ENCODE results near the gene MEOX1. TPM values are rescaled to one million over a fixed set of nuclear protein-coding genes. Genes with fewer than 3 reads are reported as not detected.
A peak's percentile ranks its signal among the peaks of the same experiment; 100 is the strongest.
"Not testable (repeated sequence)": the region's sequence is repeated elsewhere in the genome, so short reads cannot be mapped to it uniquely, and the experiment has no call there.

The MEOX1 gene
- 10 to 100 TPM; 13.6 to 27.1 (median 17.7) TPM for polyA plus RNA-seq (ENCODE audit: insufficient read length in 4 of 4)

DNA sequence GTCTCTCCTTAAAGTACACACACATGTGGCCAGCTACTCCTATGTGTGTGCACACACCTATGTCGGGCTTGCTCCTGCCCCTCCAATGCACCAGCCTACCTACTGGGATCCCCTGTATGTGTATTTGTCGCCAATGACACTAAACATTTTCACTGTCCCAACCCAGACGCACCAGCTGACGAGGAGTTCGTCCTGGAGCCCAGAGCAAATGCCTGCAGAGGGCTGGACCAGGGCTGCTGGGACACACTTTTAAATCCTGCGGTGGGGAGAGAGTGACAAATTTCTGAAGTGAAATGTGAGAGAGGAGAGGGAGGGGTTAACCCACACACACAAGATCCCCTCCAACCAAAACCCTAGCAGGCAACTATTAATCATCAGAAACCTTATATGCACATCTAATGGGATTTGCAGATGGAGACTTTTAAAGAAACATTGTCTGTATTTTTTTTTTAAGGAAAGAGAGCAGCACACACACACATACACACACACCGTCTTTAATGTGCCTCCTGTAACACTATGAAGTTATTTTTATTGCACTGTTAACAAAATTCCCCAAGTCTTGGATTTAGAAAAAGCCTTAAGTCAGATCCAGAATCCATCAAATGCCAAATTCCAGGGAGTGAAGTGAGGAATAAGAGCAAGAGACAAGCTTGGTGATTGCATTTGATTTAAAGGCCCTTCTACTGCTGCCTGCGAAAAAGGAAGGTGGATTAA, at the start of gene MEOX1:
Gene MEOX1 (minus strand): TSS at position 224 of the 714 bp plus-strand sequence. CDS start 388 bp downstream, outside the sequence.
- no peak for DNase-seq (ENCODE audit: low read depth in 4 of 4, low spot score in 3 of 4)

DNA sequence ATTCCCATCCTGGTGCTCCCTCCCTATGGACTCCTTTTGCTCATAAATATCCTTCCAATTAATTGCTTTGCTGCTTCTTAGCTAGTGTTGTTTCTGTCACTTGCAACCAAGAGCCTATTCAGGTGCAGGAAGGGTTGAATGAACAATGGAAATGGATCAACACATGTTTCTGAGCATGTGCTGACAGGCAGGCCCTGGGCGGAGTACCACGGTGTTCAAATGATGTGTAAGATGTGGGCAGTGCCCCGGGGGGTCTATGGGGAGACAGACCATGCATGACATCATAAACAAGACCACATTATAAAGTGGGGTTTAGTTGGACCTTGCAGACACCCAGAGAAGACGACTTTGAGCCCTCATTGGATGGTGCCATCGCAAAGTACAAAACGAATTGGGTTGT, 48.4 kb upstream of the MEOX1 start:
- no peak for DNase-seq (ENCODE audit: low read depth in 4 of 4, low spot score in 3 of 4)

DNA sequence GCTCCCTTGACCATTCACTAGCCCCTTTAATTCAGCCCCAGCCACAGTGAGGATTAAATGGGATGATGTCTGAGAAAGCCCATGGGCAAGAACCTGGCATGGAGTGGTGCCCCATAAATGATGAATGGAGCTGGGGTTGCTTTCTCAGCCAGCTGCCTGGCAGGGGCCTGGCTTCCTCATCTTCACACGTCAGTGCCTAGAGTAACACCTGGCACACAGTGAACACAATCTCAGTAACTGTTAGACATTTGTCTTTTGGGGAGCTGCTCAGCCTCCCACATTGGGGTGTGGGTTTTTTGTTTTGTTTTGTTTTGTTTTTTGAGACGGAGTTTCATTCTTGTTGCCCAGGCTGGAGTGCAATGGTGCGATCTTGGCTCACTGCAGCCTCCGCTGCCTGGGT, 47.5 kb upstream of the MEOX1 start:
- DNase-seq (ENCODE audit: low read depth in 4 of 4, low spot score in 3 of 4) = no peak

DNA sequence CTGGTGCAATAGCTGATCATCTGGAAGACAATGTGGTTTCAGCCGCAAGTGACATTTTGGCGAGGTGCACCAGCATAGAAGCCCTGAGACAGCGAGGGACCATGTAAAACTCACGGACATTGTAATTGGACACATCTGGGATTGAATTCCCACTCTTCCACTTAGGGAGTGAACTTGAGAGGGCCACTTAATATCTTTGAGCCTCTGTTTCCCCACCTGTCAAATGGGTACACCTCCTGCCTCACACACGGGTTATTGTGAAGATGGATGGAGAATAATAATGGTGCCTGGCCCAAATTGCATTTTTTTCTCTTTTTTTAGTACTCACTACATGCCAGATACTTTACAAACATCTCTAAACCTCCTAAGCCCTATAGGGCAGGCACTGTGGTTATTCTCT, 45.5 kb upstream of the MEOX1 start:
- DNase-seq (ENCODE audit: low read depth in 4 of 4, low spot score in 3 of 4) = no peak

DNA sequence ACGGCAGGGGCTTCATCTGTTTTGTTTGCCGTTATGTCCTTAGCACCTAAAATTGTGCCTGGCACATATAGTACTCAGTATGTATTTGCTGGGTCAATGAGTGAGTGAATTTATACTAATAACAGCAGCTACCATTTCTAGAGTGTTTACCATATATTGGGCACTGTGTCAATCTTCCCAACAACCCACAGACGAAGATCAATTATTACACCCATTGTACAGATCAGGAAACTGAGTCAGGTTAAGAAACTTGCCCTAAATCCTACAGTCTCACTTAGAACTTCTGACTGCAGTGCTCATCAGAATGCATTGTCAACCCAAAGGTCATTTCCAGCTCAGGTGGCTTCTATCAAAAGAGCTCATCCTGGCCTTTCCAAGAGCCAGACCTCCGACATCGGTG, 44.5 kb upstream of the MEOX1 start:
- no peak for DNase-seq (ENCODE audit: low read depth in 4 of 4, low spot score in 3 of 4)

DNA sequence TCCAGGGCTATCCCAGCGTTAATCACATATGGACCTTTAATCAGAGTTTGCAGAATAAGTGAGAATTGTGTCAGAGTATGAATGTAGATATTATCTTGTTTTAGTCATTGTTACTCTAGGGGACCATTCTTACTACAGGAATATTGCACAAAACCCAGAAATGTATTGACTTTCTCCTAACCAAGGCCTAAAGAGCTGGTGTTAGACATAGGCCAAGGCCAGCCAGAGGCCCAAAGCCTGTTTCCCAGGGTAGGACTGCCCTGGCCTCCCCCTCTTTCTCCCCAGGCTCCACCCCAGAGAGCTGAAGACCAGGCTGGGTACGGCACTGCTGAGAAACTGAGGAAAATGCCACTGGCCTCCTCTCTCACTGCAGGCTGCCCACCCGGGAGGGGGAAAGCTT, 41.9 kb upstream of the MEOX1 start:
- DNase-seq (ENCODE audit: low read depth in 4 of 4, low spot score in 3 of 4) = no peak

DNA sequence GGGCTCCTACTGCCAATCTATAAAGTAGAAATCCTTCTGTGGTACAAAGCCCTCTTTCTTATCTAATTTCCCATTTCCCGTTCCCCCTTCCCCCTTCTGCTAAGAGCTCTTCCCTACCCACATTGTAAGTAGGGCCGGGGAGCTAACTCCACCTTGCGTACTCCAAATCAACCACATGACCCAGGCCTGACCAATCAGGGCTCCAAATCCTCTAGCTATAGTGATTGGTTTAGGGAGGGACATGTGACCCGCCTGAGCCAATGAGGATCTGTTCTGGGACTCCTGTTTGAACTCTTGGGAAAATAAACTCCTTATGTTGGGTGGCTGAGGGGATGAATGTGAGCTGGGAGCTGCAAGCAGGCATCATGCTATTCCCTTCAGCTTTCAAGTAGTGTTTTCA, 40.9 kb upstream of the MEOX1 start:
- no peak for DNase-seq (ENCODE audit: low read depth in 4 of 4, low spot score in 3 of 4)

DNA sequence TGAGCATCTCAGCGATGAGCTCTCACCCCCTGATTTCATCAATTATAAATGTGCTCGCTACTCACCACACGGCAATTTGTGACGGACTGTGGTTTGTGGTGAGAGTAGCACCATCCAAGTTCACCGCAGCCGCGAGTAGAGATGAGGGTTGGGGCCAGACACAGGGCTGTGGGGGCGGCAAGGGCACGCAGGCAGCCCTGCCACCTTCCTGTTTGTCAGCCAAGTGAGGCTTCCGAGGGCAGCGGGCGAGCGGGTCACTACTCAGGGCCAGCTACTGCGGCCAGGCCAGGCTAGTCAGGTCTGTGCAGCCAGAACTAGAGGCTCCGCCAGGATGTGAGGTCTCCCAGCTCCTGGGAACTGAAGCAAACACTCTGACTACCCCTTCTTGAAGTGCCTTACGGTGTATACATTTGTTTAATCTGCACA, 39.6 kb upstream of the MEOX1 start:
- no peak for DNase-seq (ENCODE audit: low read depth in 4 of 4, low spot score in 3 of 4)

DNA sequence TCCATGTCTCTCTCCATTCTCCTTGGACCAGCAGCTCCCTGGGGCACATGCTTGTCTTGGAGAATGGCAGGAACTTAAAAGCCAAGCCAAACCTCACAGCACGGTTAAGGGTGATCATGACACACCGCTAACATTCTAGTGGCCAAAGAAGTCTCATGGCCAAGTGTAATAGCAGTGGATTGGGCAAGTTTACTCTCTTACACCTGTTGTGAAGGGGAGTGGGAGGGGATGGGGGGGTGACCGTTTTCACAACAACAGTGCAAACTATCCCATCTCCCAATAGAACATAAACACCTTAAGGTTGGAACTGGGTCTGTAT, 37.7 kb upstream of the MEOX1 start:
- DNase-seq (ENCODE audit: low read depth in 4 of 4, low spot score in 3 of 4) = no peak

DNA sequence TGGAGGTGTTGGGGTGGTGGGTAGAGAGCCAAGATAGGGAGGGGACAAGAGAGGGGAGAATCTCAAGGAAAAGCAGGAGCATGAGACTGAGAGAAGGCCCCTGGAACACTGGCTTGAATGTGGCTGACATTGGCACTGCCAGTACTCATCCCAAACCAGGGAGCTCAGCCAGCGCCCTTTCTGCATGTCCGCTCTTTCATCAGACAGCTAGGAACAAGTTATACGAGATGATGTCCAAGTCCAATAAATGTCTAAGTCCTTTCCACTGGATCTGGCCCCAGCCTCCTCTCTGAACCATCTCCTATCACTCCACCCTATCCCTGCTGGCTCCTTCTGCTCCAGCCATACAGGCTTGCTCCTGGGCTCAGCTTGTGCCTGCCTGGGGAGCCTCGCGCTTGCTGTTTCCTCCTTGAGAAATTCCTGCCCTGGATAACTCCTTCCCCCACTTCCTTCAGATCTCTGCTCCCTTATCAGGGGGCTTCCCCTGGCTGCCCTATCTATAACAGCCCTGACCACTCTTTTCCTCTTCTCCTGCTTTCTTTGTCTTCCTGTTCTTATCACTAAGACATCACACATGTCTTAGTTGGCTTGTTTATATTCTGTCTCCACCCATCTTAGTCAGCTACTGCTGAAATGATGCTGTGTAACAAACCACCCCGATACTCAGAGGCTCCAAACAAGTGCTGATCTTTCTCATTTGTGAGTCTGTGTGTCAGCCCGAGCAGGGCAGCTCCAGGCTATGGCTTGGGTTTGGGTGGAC, 37.1 kb upstream of the MEOX1 start:
- no peak for DNase-seq (ENCODE audit: low read depth in 4 of 4, low spot score in 3 of 4)

DNA sequence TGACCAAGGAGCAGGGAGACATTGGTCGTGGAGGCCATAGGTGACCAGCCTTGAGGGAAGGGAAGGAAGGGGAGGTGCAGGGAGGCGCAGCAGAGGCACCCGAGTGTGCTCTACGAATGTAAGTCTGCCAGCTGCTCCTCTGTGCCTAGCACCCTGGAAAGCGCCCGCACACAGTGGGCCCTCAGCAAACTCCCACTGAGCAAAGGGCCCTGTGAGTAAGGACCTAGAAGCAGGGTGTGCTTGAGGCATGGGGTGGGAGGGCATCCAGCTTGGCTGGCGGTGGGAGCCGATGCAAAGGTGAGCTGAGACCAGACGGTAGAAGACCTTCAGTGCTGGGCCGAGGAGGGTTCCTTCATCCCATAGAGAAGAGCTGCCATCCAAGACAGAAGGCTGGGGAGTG, 36.2 kb upstream of the MEOX1 start:
- no peak for DNase-seq (ENCODE audit: low read depth in 4 of 4, low spot score in 3 of 4)

DNA sequence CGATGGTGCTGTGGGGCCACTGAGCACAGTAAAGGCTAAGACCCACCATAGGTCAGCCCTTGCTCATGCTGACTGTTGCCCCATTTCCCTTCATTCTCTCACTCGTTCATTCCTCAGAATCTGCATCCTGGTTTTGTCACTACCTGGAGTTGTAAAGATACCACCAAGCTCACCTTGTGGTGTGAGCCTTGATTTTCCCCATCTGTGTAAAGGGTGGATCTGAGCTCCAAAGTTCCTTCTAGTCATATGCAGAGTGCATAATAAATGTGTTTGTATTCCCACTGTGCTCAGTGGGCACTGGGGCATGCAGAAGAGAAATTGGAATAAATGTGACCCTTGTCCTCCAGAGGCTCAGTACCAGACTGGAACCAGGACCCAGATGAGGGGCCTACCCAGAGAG, 35.2 kb upstream of the MEOX1 start:
- no peak for DNase-seq (ENCODE audit: low read depth in 4 of 4, low spot score in 3 of 4)

DNA sequence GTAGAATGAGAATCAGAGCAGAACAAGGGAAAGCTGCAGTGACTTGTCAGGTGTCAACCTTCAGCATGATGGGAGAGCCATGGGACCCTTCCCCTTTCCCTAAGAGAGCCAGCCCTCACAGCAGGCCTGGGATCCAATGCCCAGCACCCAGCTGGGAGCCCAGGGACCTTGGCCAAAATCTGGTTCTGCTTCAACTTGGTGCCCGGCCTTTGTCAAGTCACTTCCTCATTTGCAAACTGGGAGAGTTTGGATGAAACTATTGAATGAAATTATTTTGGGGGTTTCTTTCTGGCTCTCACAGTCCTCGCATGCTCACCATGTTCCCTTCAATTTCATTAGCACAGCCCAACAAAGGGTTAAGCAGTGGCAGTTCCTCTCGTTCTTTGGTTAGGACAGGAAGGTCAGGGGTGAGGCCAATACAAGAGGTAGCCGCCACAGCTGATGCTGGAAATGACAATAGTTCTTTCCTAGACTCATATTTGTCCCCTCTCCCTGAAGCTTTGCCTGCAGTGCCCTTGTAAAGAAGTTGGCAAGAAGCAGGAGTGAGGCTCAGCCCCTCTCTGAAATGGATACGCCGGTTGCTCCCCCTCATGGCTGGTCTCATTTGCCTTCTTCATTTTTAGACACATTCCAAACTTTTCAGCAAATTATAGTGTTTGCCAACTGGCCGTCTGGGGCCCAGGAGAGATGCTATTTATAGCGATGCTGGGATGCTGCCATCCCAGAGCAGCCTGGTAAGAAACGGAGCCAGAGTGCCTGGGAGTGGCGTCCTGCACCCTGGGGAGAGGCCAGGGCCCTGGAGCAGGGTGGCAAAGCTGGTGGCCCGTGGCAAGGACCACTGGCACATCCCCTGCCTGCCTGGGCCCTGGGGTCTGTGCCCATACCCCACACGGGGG, 34.5 kb upstream of the MEOX1 start:
- DNase-seq (ENCODE audit: low read depth in 4 of 4, low spot score in 3 of 4) = no peak

DNA sequence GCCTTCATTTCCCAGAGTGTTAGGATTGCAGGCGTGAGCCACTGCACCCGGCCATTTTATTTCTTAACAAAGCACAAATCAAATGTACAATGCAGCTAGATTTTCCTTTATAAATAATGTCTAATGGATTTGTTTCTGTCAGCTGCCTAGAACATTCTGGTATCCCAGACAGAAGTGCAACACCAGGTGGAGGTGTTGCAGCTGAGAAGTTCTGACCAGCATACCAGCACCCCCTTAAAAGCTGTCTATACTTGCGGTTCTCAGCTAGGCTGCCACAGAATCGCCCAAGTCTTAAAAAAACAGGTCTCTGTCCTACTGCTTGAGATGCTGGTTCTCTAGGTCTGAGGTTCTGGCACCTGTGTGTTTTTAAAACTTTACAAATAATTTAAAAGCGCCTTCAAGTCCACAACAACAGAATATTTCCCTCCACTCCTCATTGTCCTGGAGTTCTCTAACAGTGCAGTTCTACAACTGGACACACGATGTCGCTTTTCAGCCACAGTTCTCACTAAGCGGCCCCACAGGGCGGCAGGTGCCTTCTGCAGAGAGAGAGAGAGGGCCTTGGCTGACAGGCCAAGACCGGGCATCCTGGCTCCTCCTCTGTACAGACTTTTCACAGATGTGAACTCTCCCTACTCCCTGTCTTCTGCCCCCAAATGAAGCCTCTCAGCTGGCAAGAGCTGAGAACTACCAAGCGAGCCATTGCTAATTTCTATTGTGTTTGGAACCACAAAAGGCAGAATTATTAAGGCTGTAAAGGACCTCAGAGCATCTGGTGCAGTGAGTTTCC, 32.6 kb upstream of the MEOX1 start:
- DNase-seq (ENCODE audit: low read depth in 4 of 4, low spot score in 3 of 4) = peak in 3 of 4 donors; percentile 60 to 79 (median 73)

DNA sequence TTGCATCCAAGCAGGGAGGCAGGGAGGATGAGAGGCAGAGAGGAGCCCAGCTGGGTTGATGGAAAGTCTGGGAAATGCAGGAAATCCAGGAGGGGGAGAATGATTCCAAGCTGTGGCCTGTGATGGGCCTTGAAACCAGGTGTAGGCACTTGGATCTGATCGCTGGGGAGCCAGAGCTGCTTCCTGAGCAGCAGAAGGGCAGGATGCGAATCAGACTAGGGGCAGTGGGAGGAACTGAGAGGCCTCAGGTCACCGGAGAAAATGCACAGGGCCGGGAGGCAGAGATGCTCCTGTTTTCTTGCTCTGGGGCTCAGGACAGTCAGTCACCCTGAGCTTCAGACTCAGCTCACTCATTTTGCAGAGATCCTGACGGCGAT, 29.6 kb upstream of the MEOX1 start:
- no peak for DNase-seq (ENCODE audit: low read depth in 4 of 4, low spot score in 3 of 4)

DNA sequence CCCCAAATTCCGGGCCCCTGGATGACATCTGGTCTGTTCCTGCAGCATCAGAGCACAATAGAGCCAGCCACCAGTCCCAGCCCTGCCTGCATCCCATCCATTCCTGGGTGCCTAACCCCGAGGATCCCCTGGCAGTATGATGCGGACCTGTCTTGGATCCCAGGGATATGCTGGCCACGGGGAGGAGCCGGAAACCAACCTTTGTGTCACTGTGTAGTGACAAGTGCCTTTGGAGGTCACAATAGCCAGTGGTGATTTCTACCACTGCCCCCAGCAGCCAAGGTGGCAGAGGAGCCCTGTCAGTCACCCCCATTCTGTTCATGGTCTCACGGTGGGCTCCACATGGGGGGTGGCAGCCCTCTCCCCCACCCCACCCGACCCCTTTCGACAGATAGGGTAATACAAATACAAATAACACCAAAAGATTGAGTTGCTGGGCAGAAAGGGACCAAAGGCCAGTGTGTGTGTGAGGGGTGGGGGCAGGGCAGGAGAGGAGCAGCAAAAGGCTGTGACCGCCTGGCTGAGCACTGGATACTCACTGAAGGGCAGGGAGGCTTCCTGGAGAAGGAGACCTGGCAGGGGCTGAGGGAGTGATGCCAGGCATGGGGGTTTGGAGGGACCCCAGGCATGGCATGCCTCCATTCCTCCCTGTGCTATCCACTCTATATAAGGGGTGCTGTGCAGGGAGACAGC, 29.0 kb upstream of the MEOX1 start:
- DNase-seq (ENCODE audit: low read depth in 4 of 4, low spot score in 3 of 4) = no peak

DNA sequence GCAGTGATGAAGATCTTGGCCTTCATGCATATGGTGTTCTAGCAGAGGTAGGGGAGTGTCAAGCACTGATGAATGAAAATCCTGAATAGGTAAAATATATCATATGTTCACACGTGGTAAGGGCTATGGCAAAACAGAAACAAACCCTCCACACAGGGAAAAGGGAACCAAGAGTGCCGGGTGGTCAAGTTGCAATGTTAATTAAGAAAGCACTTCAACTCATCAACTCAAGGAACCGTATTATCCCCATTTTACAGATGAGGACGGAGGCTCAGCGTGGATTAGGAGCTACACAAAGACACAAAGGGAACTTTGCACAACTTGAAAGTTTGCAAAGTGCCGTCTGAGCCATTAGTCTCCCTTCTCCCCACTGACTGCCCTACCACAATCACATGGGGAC, 28.1 kb upstream of the MEOX1 start:
- DNase-seq (ENCODE audit: low read depth in 4 of 4, low spot score in 3 of 4) = no peak

DNA sequence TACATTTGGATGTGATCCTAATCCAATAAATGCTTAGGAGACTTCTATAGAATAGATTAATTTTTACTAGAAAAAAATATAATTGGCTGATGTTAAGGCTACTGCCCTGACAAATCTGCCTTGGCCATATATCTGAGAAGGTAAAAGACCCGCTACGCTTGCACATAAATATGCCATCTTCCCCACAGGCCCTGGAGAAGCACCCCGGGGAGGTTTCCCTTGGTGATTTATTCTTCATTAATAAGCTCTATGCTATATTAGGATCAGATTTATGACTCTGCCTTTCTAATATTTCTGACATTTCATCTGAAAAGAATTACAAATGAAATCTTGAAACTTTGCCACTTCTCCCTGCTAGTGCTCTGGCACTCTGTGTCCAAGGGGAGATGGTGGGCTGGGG, 27.4 kb upstream of the MEOX1 start:
- DNase-seq (ENCODE audit: low read depth in 4 of 4, low spot score in 3 of 4) = no peak

DNA sequence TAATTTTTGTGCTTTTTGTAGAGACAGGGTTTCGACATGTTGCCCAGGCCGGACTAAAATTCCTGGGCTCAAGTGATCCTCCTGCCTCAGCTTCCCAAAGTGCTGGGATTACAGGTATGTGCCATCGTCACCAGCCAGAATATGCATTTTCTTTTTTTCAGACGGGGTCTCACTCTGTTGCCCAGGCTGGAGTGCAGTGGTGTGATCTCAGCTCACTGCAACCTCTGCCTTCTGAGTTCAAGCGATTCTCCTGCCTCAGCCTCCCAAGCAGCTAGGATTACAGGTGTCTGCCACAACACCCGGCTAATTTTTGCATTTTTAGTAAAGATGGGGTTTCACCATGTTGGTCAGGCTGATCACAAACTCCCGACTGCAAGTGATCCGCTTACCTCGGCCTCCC, 25.2 kb upstream of the MEOX1 start:
- DNase-seq (ENCODE audit: low read depth in 4 of 4, low spot score in 3 of 4) = not testable (repeated sequence)
